Measurements from ENCODE around the gene TNFSF13B. TPM values are rescaled to one million over a fixed set of nuclear protein-coding genes. Genes with fewer than 3 reads are reported as not detected.
"Not testable (repeated sequence)": the region's sequence is repeated elsewhere in the genome, so short reads cannot be mapped to it uniquely, and the experiment has no call there.

The TNFSF13B gene
- total RNA-seq, 2 donors from 2014 or later: 0.52 to 10.2 TPM

GRCh38 chr13:108297114-108297513 lies 27.6 kb downstream of the TNFSF13B start:
- Histone ChIP-seq H3K9me3 (no peaks in the 10 kb centered on the region), H3K27me3 (no peaks in the 10 kb centered on the region), H3K4me3 (no peak overlapping the region), H3K4me1 (no peaks in the 10 kb centered on the region), H3K27ac (no peak overlapping the region), H3K36me3 (replicated peaks in 1 of 2; ENCODE audit: insufficient read depth in 1 of 2, low read depth in 2 of 2) (no peaks in the 10 kb centered on the region)
- ATAC-seq (no peak), DNase-seq (no peak)
- no peak for TF ChIP-seq CTCF (IDR thresholded peaks at IDR 0.05)
- TF ChIP-seq POLR2A (IDR thresholded peaks at IDR 0.05): no peak
- intact Hi-C loops (cut with DNase I): no loop called here
- WGBS, 2 donors: 95 to 97% methylated on average over 1 of the region's 1 CpG

- Histone ChIP-seq H3K4me1 (no peaks in the 10 kb centered on the region), H3K4me3 (no peak overlapping the region), H3K27ac (no peak overlapping the region), H3K36me3 (replicated peaks in 1 of 2; ENCODE audit: insufficient read depth in 1 of 2, low read depth in 2 of 2) (no peaks in the 10 kb centered on the region), H3K27me3 (no peaks in the 10 kb centered on the region), H3K9me3 (no peaks in the 10 kb centered on the region)
- DNase-seq (no peak), ATAC-seq (no peak)
- TF ChIP-seq CTCF (IDR thresholded peaks at IDR 0.05): no peak
- TF ChIP-seq POLR2A (IDR thresholded peaks at IDR 0.05): no peak
- 60 to 78% methylated on average over 1 of the region's 1 CpG for WGBS, 2 donors
- intact Hi-C loops (cut with DNase I): no loop called here
These were observed 32.8 kb downstream of the TNFSF13B start for GRCh38 chr13:108302279-108302678.

GRCh38 chr13:108304170-108305016 lies 34.9 kb downstream of the TNFSF13B start:
- TF ChIP-seq POLR2A (IDR thresholded peaks at IDR 0.05) (no peak), CTCF (IDR thresholded peaks at IDR 0.05) (no peak)
- Histone ChIP-seq H3K4me3 (no peak overlapping the region), H3K27ac (no peak overlapping the region), H3K9me3 (no peaks in the 10 kb centered on the region), H3K4me1 (no peaks in the 10 kb centered on the region), H3K27me3 (no peaks in the 10 kb centered on the region), H3K36me3 (replicated peaks in 1 of 2; ENCODE audit: insufficient read depth in 1 of 2, low read depth in 2 of 2) (no peaks in the 10 kb centered on the region)
- intact Hi-C loops (cut with DNase I): no loop called here
- ATAC-seq (no peak), DNase-seq (no peak)
- WGBS, 2 donors: 62 to 78% methylated on average over 7 of the region's 7 CpGs

- no peaks in the 10 kb centered on the region for H3K4me1 ChIP-seq
- no peaks in the 10 kb centered on the region for H3K9me3 ChIP-seq
- H3K4me3 ChIP-seq: no peak overlapping the region
- H3K27ac ChIP-seq: no peak overlapping the region
- H3K27me3 ChIP-seq: no peaks in the 10 kb centered on the region
- no peak for ATAC-seq
- no peaks in the 10 kb centered on the region for H3K36me3 ChIP-seq (replicated peaks in 1 of 2; ENCODE audit: insufficient read depth in 1 of 2, low read depth in 2 of 2)
- TF ChIP-seq CTCF (IDR thresholded peaks at IDR 0.05) (no peak), POLR2A (IDR thresholded peaks at IDR 0.05) (no peak)
- DNase-seq: no peak
- intact Hi-C loops (cut with DNase I): no loop called here
These were observed 36.1 kb downstream of the TNFSF13B start for GRCh38 chr13:108305655-108306054.

GRCh38 chr13:108306860-108307259 lies 37.3 kb downstream of the TNFSF13B start:
- Histone ChIP-seq H3K27me3 (no peaks in the 10 kb centered on the region), H3K36me3 (replicated peaks in 1 of 2; ENCODE audit: insufficient read depth in 1 of 2, low read depth in 2 of 2) (no peaks in the 10 kb centered on the region), H3K4me1 (no peaks in the 10 kb centered on the region), H3K27ac (no peak overlapping the region), H3K4me3 (no peak overlapping the region), H3K9me3 (no peaks in the 10 kb centered on the region)
- ATAC-seq: no peak
- TF ChIP-seq POLR2A (IDR thresholded peaks at IDR 0.05) (no peak), CTCF (IDR thresholded peaks at IDR 0.05) (no peak)
- no peak for DNase-seq
- intact Hi-C loops (cut with DNase I): no loop called here

- H3K27me3 ChIP-seq; H3K9me3 ChIP-seq; H3K4me3 ChIP-seq; intact Hi-C loops (cut with DNase I); H3K4me1 ChIP-seq; ATAC-seq; H3K36me3 ChIP-seq (replicated peaks in 1 of 2; ENCODE audit: insufficient read depth in 1 of 2, low read depth in 2 of 2); H3K27ac ChIP-seq; DNase-seq: not testable (repeated sequence)
- 69 to 71% methylated on average over 4 of the region's 4 CpGs for WGBS, 2 donors
These were observed 42.1 kb downstream of the TNFSF13B start for GRCh38 chr13:108311596-108311995.

All from body of pancreas (tissue), 4 donors.